GM12878 (cell line): ENCODE results near the gene DOK7.

ENCODE experiments used
- CREB1 ChIP-seq: IDR thresholded peaks from 2 replicates; pipeline ENCODE4 v1.6.1; 2012; ENCODE audit warnings: low read depth, mild to moderate bottlenecking, inconsistent platforms
- NRF1 ChIP-seq: conservative IDR thresholded peaks from 2 replicates; pipeline ENCODE4 v1.6.1; 2011; ENCODE audit warnings: mild to moderate bottlenecking, low read depth, low read length, improper control_type of control experiment

DNA sequence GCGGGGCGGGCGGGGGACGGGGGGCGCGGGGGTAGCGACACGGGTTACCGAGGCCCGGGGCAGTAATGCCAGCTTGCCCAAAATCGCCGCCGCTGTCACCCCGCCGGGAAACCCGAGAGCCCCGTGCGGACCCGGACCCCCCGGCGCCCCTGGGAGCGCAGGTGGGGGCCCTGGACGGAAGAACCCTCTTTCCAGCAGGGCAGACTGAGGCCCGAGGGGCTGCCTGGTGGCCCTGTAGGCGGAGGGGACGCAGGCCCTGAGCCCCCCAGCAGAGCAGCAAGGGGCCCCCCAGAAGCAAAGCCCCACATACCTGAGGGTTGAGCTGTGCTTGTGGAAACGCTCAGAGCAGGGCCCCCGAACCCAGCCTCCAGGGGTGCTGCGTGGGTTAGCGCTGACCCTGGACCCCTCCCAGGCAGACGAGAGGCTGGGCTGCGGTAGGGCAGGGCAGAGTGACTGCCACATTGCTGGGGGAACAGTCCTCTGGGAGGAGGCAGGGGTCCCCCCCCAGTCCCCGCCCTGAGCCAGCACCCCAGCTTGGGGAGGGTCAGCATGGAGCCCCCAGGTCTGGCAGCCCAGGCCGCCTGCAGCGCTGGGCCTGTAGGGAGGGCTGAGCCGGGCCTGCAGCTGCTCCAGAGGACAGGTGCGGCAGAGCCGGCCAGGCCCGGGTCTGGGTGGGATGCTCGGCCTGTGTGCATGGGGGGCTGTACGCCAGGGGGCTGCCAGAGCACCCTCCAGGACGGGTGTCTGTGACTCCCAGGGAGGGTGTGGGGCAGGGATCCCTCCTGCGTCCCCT, 646 bp downstream of the DOK7 start:
- TF ChIP-seq CREB1 (no peak), NRF1 (no peak)
